Esophagus squamous epithelium (tissue), 5 donors: ENCODE measurements around the gene DUSP16. TPM values are rescaled to one million over a fixed set of nuclear protein-coding genes. Genes with fewer than 3 reads are reported as not detected.

ENCODE experiments used
- DNase-seq: peaks from one replicate; lab custom pipeline; 2025; lab: John Stamatoyannopoulos, UW
- H3K27ac ChIP-seq, 4 donors: fragments of 200-600 bp; sonication (generic); one replicate each; pipeline ENCODE4 v1.5.1; 2016 to 2019; ENCODE audit warnings: mild to moderate bottlenecking in 1 of 4
- H3K27me3 ChIP-seq, 4 donors: fragments of 200-600 bp; sonication (generic); 1 replicate in 3 of 4; 2 replicates in 1 of 4; pipeline versions ENCODE4 v1.5.1 to v1.6.0; 2017 to 2021; ENCODE audit warnings: antibody characterized with exemption in 1 of 4
- H3K36me3 ChIP-seq, 3 donors: fragments of 200-600 bp; sonication (generic); one replicate each; pipeline ENCODE4 v1.5.1; 2016 to 2019
- H3K4me1 ChIP-seq, 3 donors: fragments of 200-600 bp; sonication (generic); one replicate each; pipeline ENCODE4 v1.5.1; 2017 to 2019
- H3K4me3 ChIP-seq, 4 donors: fragments of 200-600 bp; sonication (generic); 1 replicate in 3 of 4; 2 replicates in 1 of 4; pipeline ENCODE4 v1.5.1; 2016 to 2019; ENCODE audit warnings: mild to moderate bottlenecking in 2 of 4, moderate library complexity in 1 of 4
- H3K9me3 ChIP-seq, 3 donors: fragments of 200-600 bp; sonication (generic); one replicate each; pipeline ENCODE4 v1.5.1; 2016 to 2019
- CTCF ChIP-seq, 6 experiments: fragments of 450-650 bp in 4 of 6; fragments of 200-600 bp in 2 of 6; sonication (generic) in 2 of 6; IDR thresholded peaks; one replicate each; pipeline ENCODE4 v1.5.1; 2016 to 2019; ENCODE audit warnings: antibody characterized with exemption in 6 of 6, mild to moderate bottlenecking in 4 of 6, moderate library complexity in 4 of 6
- POLR2A ChIP-seq, 4 donors: fragments of 450-650 bp; IDR thresholded peaks; one replicate each; pipeline ENCODE4 v1.6.1; 2017; ENCODE audit warnings: antibody characterized with exemption in 4 of 4, mild to moderate bottlenecking in 4 of 4, moderate library complexity in 3 of 4
- WGBS, 2 donors: methylation state at CpG; one replicate each; pipeline ENCODE4 v1.1.5; 2018; 5-methylcytosine and 5-hydroxymethylcytosine counted together
- intact Hi-C: fragments of 100-400 bp; cut with DNase I; formaldehyde crosslinking; loops from one replicate; pipeline ENCODE4 v1.15.0; 2022
- total RNA-seq, 4 donors: library from RNA; depleted of rRNA; stranded (reverse); fragments of >200 nt; gene quantifications; one replicate each; pipeline ENCODE4 v1.1.0, GENCODE V29; 2016
- donor health status: DM: yes; HTN: yes; CAD: no.

DUSP16 gene
- total RNA-seq, 4 donors from 2014 or later = 15.6 to 27.9 (median 16.5) TPM

GRCh38 chr12:12499909-12500604 is 62.6 kb downstream of the DUSP16 start:
- Histone ChIP-seq H3K4me1 (peaks cover 0 to 2% (median 0%) of the 10 kb centered on the region in 3 donors), H3K9me3 (no peaks in the 10 kb centered on the region), H3K27me3 (no peaks in the 10 kb centered on the region), H3K4me3 (no peak overlapping the region), H3K27ac (no peak overlapping the region), H3K36me3 (peaks cover 0 to 42% (median 0%) of the 10 kb centered on the region in 3 donors)
- TF ChIP-seq CTCF (IDR thresholded peaks at IDR 0.05) (no peak), POLR2A (IDR thresholded peaks at IDR 0.05) (no peak)
- intact Hi-C loops = no loop called here
- DNase-seq = no peak
- WGBS, 2 donors = 86 to 88% methylated on average over 5 of the region's 5 CpGs

GRCh38 chr12:12498210-12498609 is 64.5 kb downstream of the DUSP16 start:
- H3K9me3 ChIP-seq = no peaks in the 10 kb centered on the region
- no peaks in the 10 kb centered on the region for H3K27me3 ChIP-seq
- H3K27ac ChIP-seq = no peak overlapping the region
- no peak for TF ChIP-seq POLR2A (IDR thresholded peaks at IDR 0.05)
- no peak for TF ChIP-seq CTCF (IDR thresholded peaks at IDR 0.05)
- no peak for DNase-seq
- intact Hi-C loops = no loop called here
- H3K36me3 ChIP-seq = peaks cover 0 to 47% (median 0%) of the 10 kb centered on the region in 3 donors
- H3K4me1 ChIP-seq = no peaks in the 10 kb centered on the region
- H3K4me3 ChIP-seq = no peak overlapping the region
- 90 to 94% methylated on average over 4 of the region's 4 CpGs for WGBS, 2 donors

- Histone ChIP-seq H3K27me3 (no peaks in the 10 kb centered on the region), H3K27ac (no peak overlapping the region), H3K36me3 (peaks cover 0 to 36% (median 0%) of the 10 kb centered on the region in 3 donors), H3K4me1 (no peaks in the 10 kb centered on the region), H3K4me3 (no peak overlapping the region), H3K9me3 (no peaks in the 10 kb centered on the region)
- WGBS, 2 donors = 92 to 95% methylated on average over 1 of the region's 1 CpG
- DNase-seq = no peak
- intact Hi-C loops = no loop called here
- no peak for TF ChIP-seq POLR2A (IDR thresholded peaks at IDR 0.05)
Measured at GRCh38 chr12:12495536-12495935, 67.1 kb downstream of the DUSP16 start.

- H3K4me3 ChIP-seq = no peak overlapping the region
- peaks cover 0 to 14% (median 0%) of the 10 kb centered on the region in 3 donors for H3K4me1 ChIP-seq
- H3K9me3 ChIP-seq = no peaks in the 10 kb centered on the region
- TF ChIP-seq POLR2A (IDR thresholded peaks at IDR 0.05) = no peak
- TF ChIP-seq CTCF (IDR thresholded peaks at IDR 0.05) = no peak
- H3K36me3 ChIP-seq = peaks cover 0 to 32% (median 0%) of the 10 kb centered on the region in 3 donors
- intact Hi-C loops = no loop called here
- no peak for DNase-seq
- WGBS, 2 donors = 87 to 92% methylated on average over 5 of the region's 5 CpGs
- H3K27me3 ChIP-seq = no peaks in the 10 kb centered on the region
- H3K27ac ChIP-seq = no peak overlapping the region
Measured at GRCh38 chr12:12492547-12492946, 70.1 kb downstream of the DUSP16 start.

GRCh38 chr12:12491606-12492005 is 71.1 kb downstream of the DUSP16 start:
- no peak for DNase-seq
- H3K4me3 ChIP-seq = no peak overlapping the region
- TF ChIP-seq CTCF (IDR thresholded peaks at IDR 0.05) = no peak
- no peak for TF ChIP-seq POLR2A (IDR thresholded peaks at IDR 0.05)
- H3K9me3 ChIP-seq = no peaks in the 10 kb centered on the region
- H3K36me3 ChIP-seq = peaks cover 0 to 34% (median 0%) of the 10 kb centered on the region in 3 donors
- peaks cover 0 to 14% (median 0%) of the 10 kb centered on the region in 3 donors for H3K4me1 ChIP-seq
- intact Hi-C loops = no loop called here
- no peak overlapping the region for H3K27ac ChIP-seq
- H3K27me3 ChIP-seq = no peaks in the 10 kb centered on the region
